Measurements from ENCODE around the gene RHBDL1. TPM values are rescaled to one million over a fixed set of nuclear protein-coding genes. Genes with fewer than 3 reads are reported as not detected.

The RHBDL1 gene
- total and polyA plus RNA-seq, 9 of the 15 experiments (the other 6 are each of a cell fraction or from before 2014, with no cell fraction given): 0.03 to 5.6 (median 1.3) TPM; not detected in 1

GRCh38 chr16:720990-721764 is 45.7 kb downstream of the RHBDL1 start, which contains the start of gene ANTKMT (continued):
- TF ChIP-seq NFE2L1 (tag; IDR thresholded peaks at IDR 0.05; ENCODE audit: borderline replicate concordance, low read depth): no peak
- TF ChIP-seq IFI16 (CRISPR knock-in tag; IDR thresholded peaks at IDR 0.05): no peak
- TF ChIP-seq ARID3B (CRISPR knock-in tag; IDR thresholded peaks at IDR 0.05; ENCODE audit: borderline replicate concordance): no peak; the same call in 1 of the 2 replicates
- TF ChIP-seq JUN (IDR thresholded peaks at IDR 0.05; ENCODE audit: borderline replicate concordance, low read depth, low read length): no peak
- TF ChIP-seq JUN (CRISPR knock-in tag; IDR thresholded peaks at IDR 0.05; ENCODE audit: borderline replicate concordance): no peak
- peak; percentile 94 for TF ChIP-seq GABPB1 (CRISPR knock-in tag; IDR thresholded peaks at IDR 0.05)
- TF ChIP-seq ZBTB1 (CRISPR knock-in tag; IDR thresholded peaks at IDR 0.05; ENCODE audit: borderline replicate concordance, low read depth): 0 out of 2 replicates have a peak, but pooled peaks have one; percentile 11
- peak; percentile 89 for TF ChIP-seq BHLHE40 (IDR thresholded peaks at IDR 0.05; ENCODE audit: low read length)
- no peak for TF ChIP-seq ZNF143 (CRISPR knock-in tag; IDR thresholded peaks at IDR 0.05)
- 0 out of 2 replicates have a peak, but pooled peaks have one; percentile 28 for TF ChIP-seq KAT7 (CRISPR knock-in tag; IDR thresholded peaks at IDR 0.05; ENCODE audit: borderline replicate concordance)
- TF ChIP-seq CREB5 (CRISPR knock-in tag; IDR thresholded peaks at IDR 0.05): no peak
- no peak for TF ChIP-seq ZNF707 (CRISPR knock-in tag; conservative IDR thresholded peaks at IDR 0.05)
- no peak for TF ChIP-seq HMBOX1 (IDR thresholded peaks at IDR 0.05)
- TF ChIP-seq SETDB1 (IDR thresholded peaks at IDR 0.05; ENCODE audit: low read length): no peak
- no peak; the same call in 1 of the 2 replicates for TF ChIP-seq HIVEP1 (CRISPR knock-in tag; IDR thresholded peaks at IDR 0.05)
- no peak for TF ChIP-seq PPARD (CRISPR knock-in tag; IDR thresholded peaks at IDR 0.05)
- TF ChIP-seq ZBTB34 (CRISPR knock-in tag; IDR thresholded peaks at IDR 0.05): no peak
- no peak for TF ChIP-seq JUNB (CRISPR knock-in tag; conservative IDR thresholded peaks at IDR 0.05)
- TF ChIP-seq NELFE (IDR thresholded peaks at IDR 0.05; ENCODE audit: insufficient read depth, insufficient read length): no peak
- TF ChIP-seq CLOCK (CRISPR knock-in tag; IDR thresholded peaks at IDR 0.05; ENCODE audit: borderline replicate concordance): no peak

Data from K562 (cell line).